Natural killer cell (primary cell): Measurements from ENCODE around the gene SPARCL1. TPM values are rescaled to one million over a fixed set of nuclear protein-coding genes. Genes with fewer than 3 reads are reported as not detected.

Experiments used
- ATAC-seq, 3 donors: fragments of 150-1000 bp in 2 of 3; fragments of 200-7000 bp in 1 of 3; cut with Tn5 transposase; 1 replicate in 1 of 3; 2 replicates in 2 of 3; pipeline ENCODE4 v1.10.0; 2021; ENCODE audit warnings: mild to moderate bottlenecking in 2 of 3, moderate library complexity in 2 of 3
- DNase-seq, 2 donors: peaks; one replicate each; pipeline versions ENCODE4 v3.0.0 to v3.0.0-alpha.2; 2013 to 2021; ENCODE audit warnings: mixed read lengths in 1 of 2
- H3K27ac ChIP-seq: one replicate; pipeline ENCODE4 v1.5.1; 2013; ENCODE audit warnings: mild to moderate bottlenecking, low read length
- H3K27me3 ChIP-seq: one replicate; pipeline ENCODE4 v1.6.1; 2013; ENCODE audit warnings: low read length; ENCODE audit not compliant: control insufficient read depth, insufficient read depth
- H3K36me3 ChIP-seq: one replicate; pipeline ENCODE4 v1.6.1; 2013; ENCODE audit warnings: low read length; ENCODE audit not compliant: control insufficient read depth, insufficient read depth
- H3K4me1 ChIP-seq: one replicate; pipeline ENCODE4 v1.6.1; 2013; ENCODE audit warnings: low read length; ENCODE audit not compliant: control insufficient read depth, insufficient read depth
- H3K4me3 ChIP-seq: one replicate; pipeline ENCODE4 v1.5.1; 2013; ENCODE audit warnings: low read length
- H3K9me3 ChIP-seq: one replicate; pipeline ENCODE4 v1.6.1; 2013; ENCODE audit warnings: low read length; ENCODE audit not compliant: control insufficient read depth, insufficient read depth
- H3K27ac Mint-ChIP-seq, 2 donors: one replicate each; pipeline ENCODE4 v1.8.0; 2022; ENCODE audit warnings: mild to moderate bottlenecking in 2 of 2, mixed read lengths in 2 of 2, moderate library complexity in 1 of 2
- H3K27me3 Mint-ChIP-seq, 2 donors: one replicate each; pipeline ENCODE4 v1.8.0; 2022; ENCODE audit warnings: low read depth in 2 of 2, mixed read lengths in 2 of 2
- H3K36me3 Mint-ChIP-seq: one replicate; pipeline ENCODE4 v1.8.0; 2022; ENCODE audit warnings: mixed read lengths
- H3K4me1 Mint-ChIP-seq, 2 donors: one replicate each; pipeline ENCODE4 v1.8.0; 2022; ENCODE audit warnings: mixed read lengths in 2 of 2
- H3K4me3 Mint-ChIP-seq: one replicate; pipeline ENCODE4 v1.8.0; 2022; ENCODE audit warnings: mild to moderate bottlenecking, moderate library complexity, mixed read lengths
- H3K9me3 Mint-ChIP-seq, 2 donors: one replicate each; pipeline ENCODE4 v1.8.0; 2022; ENCODE audit warnings: mixed read lengths in 2 of 2
- CTCF ChIP-seq: fragments of 200-600 bp; IDR thresholded peaks from one replicate; pipeline ENCODE4 v1.8.0; 2022; ENCODE audit warnings: antibody characterized with exemption
- WGBS: methylation state at CpG from one replicate; pipeline ENCODE4 v1.1.7; 2013; ENCODE audit warnings: missing lambda C conversion rate; ENCODE audit not compliant: insufficient coverage; 5-methylcytosine and 5-hydroxymethylcytosine counted together
- intact Hi-C: fragments of 100-400 bp; cut with micrococcal nuclease; formaldehyde crosslinking; loops from one replicate; pipeline ENCODE4 v1.14.2; 2022
- total RNA-seq, 4 donors: library from RNA; stranded (reverse); fragments of 120-200 nt in 1 of 4; gene quantifications; one replicate each; pipeline versions ENCODE4 v1.2.3 to v1.2.4, GENCODE V29; 2013 to 2022

SPARCL1 gene
- total RNA-seq, 3 donors from 2014 or later (not counting 1 experiment from before 2014, with no cell fraction given), result not detected

GRCh38 chr4:87445964-87446363 is 83.2 kb downstream of the SPARCL1 start:
- no peaks in the 10 kb centered on the region for H3K9me3 ChIP-seq
- no peak overlapping the region for H3K27ac Mint-ChIP-seq

GRCh38 chr4:87444741-87445140 is 84.4 kb downstream of the SPARCL1 start:
- Mint-ChIP-seq H3K9me3 (no peaks in the 10 kb centered on the region), H3K4me1 (no peaks in the 10 kb centered on the region), H3K36me3 (no peaks in the 10 kb centered on the region), H3K27me3 (no peaks in the 10 kb centered on the region), H3K4me3 (no peak overlapping the region), H3K27ac (no peak overlapping the region)
- Histone ChIP-seq H3K27ac (no peak overlapping the region), H3K27me3 (no peaks in the 10 kb centered on the region), H3K4me1 (no peaks in the 10 kb centered on the region), H3K4me3 (no peak overlapping the region), H3K36me3 (peaks cover 23% of the 10 kb centered on the region), H3K9me3 (no peaks in the 10 kb centered on the region)
- intact Hi-C loops, result no loop called here
- DNase-seq, result no peak
- no peak for TF ChIP-seq CTCF
- WGBS, result 100% methylated on average over 1 of the region's 1 CpG
- ATAC-seq, result no peak

More at GRCh38 chr4:87445964-87446363, 83.2 kb downstream of the SPARCL1 start:
- no peaks in the 10 kb centered on the region for H3K36me3 Mint-ChIP-seq
- 97% methylated on average over 3 of the region's 3 CpGs for WGBS
- no peak overlapping the region for H3K4me3 Mint-ChIP-seq
- peaks cover 23% of the 10 kb centered on the region for H3K36me3 ChIP-seq
- H3K4me1 ChIP-seq, result no peaks in the 10 kb centered on the region
- H3K27ac ChIP-seq, result no peak overlapping the region
- no peak overlapping the region for H3K4me3 ChIP-seq
- no peak for ATAC-seq
- H3K9me3 Mint-ChIP-seq, result no peaks in the 10 kb centered on the region
- no peak for DNase-seq
- intact Hi-C loops, result no loop called here
- no peaks in the 10 kb centered on the region for H3K27me3 Mint-ChIP-seq
- TF ChIP-seq CTCF, result no peak
- no peaks in the 10 kb centered on the region for H3K4me1 Mint-ChIP-seq
- H3K27me3 ChIP-seq, result no peaks in the 10 kb centered on the region

- H3K4me3 ChIP-seq, result no peak overlapping the region
- intact Hi-C loops, result no loop called here
- DNase-seq (no peak), ATAC-seq (no peak)
- H3K36me3 ChIP-seq, result peaks cover 26% of the 10 kb centered on the region
- no peaks in the 10 kb centered on the region for H3K27me3 ChIP-seq
- H3K36me3 Mint-ChIP-seq, result peaks cover 6% of the 10 kb centered on the region
- H3K9me3 Mint-ChIP-seq, result no peaks in the 10 kb centered on the region
- TF ChIP-seq CTCF, result no peak
- no peaks in the 10 kb centered on the region for H3K4me1 Mint-ChIP-seq
- no peak overlapping the region for H3K4me3 Mint-ChIP-seq
- H3K4me1 ChIP-seq, result no peaks in the 10 kb centered on the region
- no peaks in the 10 kb centered on the region for H3K9me3 ChIP-seq
- 100% methylated on average over 1 of the region's 3 CpGs for WGBS
- no peak overlapping the region for H3K27ac Mint-ChIP-seq
- no peak overlapping the region for H3K27ac ChIP-seq
- H3K27me3 Mint-ChIP-seq, result no peaks in the 10 kb centered on the region
Observed at GRCh38 chr4:87442889-87443288, 86.3 kb downstream of the SPARCL1 start.

GRCh38 chr4:87433342-87433741 is 95.8 kb downstream of the SPARCL1 start:
- H3K36me3 ChIP-seq, result peaks cover 8% of the 10 kb centered on the region
- DNase-seq, result no peak
- Mint-ChIP-seq H3K27ac (no peak overlapping the region), H3K4me3 (no peak overlapping the region), H3K4me1 (peaks cover 17 to 29% of the 10 kb centered on the region in 2 donors), H3K27me3 (no peaks in the 10 kb centered on the region), H3K9me3 (no peaks in the 10 kb centered on the region), H3K36me3 (peaks cover 5% of the 10 kb centered on the region)
- no peak overlapping the region for H3K27ac ChIP-seq
- no peak for ATAC-seq
- intact Hi-C loops, result no loop called here
- H3K4me3 ChIP-seq, result no peak overlapping the region
- H3K9me3 ChIP-seq, result no peaks in the 10 kb centered on the region
- 100% methylated on average over 1 of the region's 2 CpGs for WGBS
- TF ChIP-seq CTCF, result no peak
- H3K27me3 ChIP-seq, result no peaks in the 10 kb centered on the region
- H3K4me1 ChIP-seq, result no peaks in the 10 kb centered on the region
